ENCODE data around the gene SNX8.
"Not testable (repeated sequence)": the region's sequence is repeated elsewhere in the genome, so short reads cannot be mapped to it uniquely, and the experiment has no call there.

SNX8 gene

GRCh38 chr7:2275101-2275500 is 39.1 kb downstream of the SNX8 start:
- DNase-seq (ENCODE audit: low spot score): no peak
- no peak for TF ChIP-seq CTCF (IDR thresholded peaks at IDR 0.05; ENCODE audit: extremely low read depth, missing control alignments)

GRCh38 chr7:2274666-2275065 is 39.6 kb downstream of the SNX8 start:
- no peak for TF ChIP-seq CTCF (IDR thresholded peaks at IDR 0.05; ENCODE audit: extremely low read depth, missing control alignments)
- DNase-seq (ENCODE audit: low spot score): no peak

- no peak for TF ChIP-seq CTCF (IDR thresholded peaks at IDR 0.05; ENCODE audit: extremely low read depth, missing control alignments)
- DNase-seq (ENCODE audit: low spot score): no peak
Observed at GRCh38 chr7:2273866-2274265, 40.4 kb downstream of the SNX8 start.

- no peak for TF ChIP-seq CTCF (IDR thresholded peaks at IDR 0.05; ENCODE audit: extremely low read depth, missing control alignments)
- DNase-seq (ENCODE audit: low spot score): no peak
Observed at GRCh38 chr7:2272031-2272430, 42.2 kb downstream of the SNX8 start.

GRCh38 chr7:2271273-2272026 is 42.8 kb downstream of the SNX8 start:
- TF ChIP-seq CTCF (IDR thresholded peaks at IDR 0.05; ENCODE audit: extremely low read depth, missing control alignments): no peak
- DNase-seq (ENCODE audit: low spot score): no peak

- no peak for DNase-seq (ENCODE audit: low spot score)
- no peak for TF ChIP-seq CTCF (IDR thresholded peaks at IDR 0.05; ENCODE audit: extremely low read depth, missing control alignments)
Observed at GRCh38 chr7:2270495-2270894, 43.7 kb downstream of the SNX8 start.

GRCh38 chr7:2269991-2270460 is 44.2 kb downstream of the SNX8 start:
- no peak for TF ChIP-seq CTCF (IDR thresholded peaks at IDR 0.05; ENCODE audit: extremely low read depth, missing control alignments)
- DNase-seq (ENCODE audit: low spot score): no peak

- not testable (repeated sequence) for DNase-seq (ENCODE audit: low spot score)
Observed at GRCh38 chr7:2269089-2269990, 44.9 kb downstream of the SNX8 start.
